Gastrocnemius medialis (tissue), 4 donors: ENCODE results near the gene SPTLC3. TPM values are rescaled to one million over a fixed set of nuclear protein-coding genes. Genes with fewer than 3 reads are reported as not detected.

ENCODE experiments used
- ATAC-seq, 2 donors: fragments of 150-250 bp; one replicate each; pipeline ENCODE4 v1.9.1; 2016
- DNase-seq, 2 donors: peaks; one replicate each; pipeline ENCODE4 v3.0.0-alpha.2; 2019
- H3K27ac ChIP-seq, 4 donors: fragments of 200-600 bp; sonication (generic); 1 replicate in 1 of 4; 2 replicates in 3 of 4; pipeline ENCODE4 v1.5.1; 2016 to 2018; ENCODE audit warnings: mild to moderate bottlenecking in 2 of 4, moderate library complexity in 1 of 4
- H3K27me3 ChIP-seq, 3 donors: fragments of 200-600 bp; sonication (generic) in 2 of 3; 1 replicate in 1 of 3; 2 replicates in 2 of 3; pipeline versions ENCODE4 v1.5.1 to v1.6.0; 2016 to 2019; ENCODE audit warnings: mild to moderate bottlenecking in 1 of 3, moderate library complexity in 1 of 3
- H3K36me3 ChIP-seq, 2 donors: fragments of 200-600 bp; sonication (generic) in 1 of 2; one replicate each; pipeline ENCODE4 v1.5.1; 2017 to 2018
- H3K4me1 ChIP-seq, 2 donors: fragments of 200-600 bp; sonication (generic) in 1 of 2; one replicate each; pipeline ENCODE4 v1.5.1; 2016 to 2017; ENCODE audit warnings: mild to moderate bottlenecking in 2 of 2
- H3K4me3 ChIP-seq, 4 donors: fragments of 200-600 bp; sonication (generic) in 3 of 4; 1 replicate in 1 of 4; 2 replicates in 3 of 4; pipeline ENCODE4 v1.5.1; 2016 to 2019; ENCODE audit warnings: mild to moderate bottlenecking in 2 of 4
- H3K9me3 ChIP-seq, 3 donors: fragments of 200-600 bp; sonication (generic) in 2 of 3; 1 replicate in 1 of 3; 2 replicates in 2 of 3; pipeline ENCODE4 v1.5.1; 2016 to 2019
- CTCF ChIP-seq, 5 experiments: fragments of 450-650 bp in 3 of 5; fragments of 200-600 bp in 2 of 5; sonication (generic) in 2 of 5; IDR thresholded peaks in 4 of 5; conservative IDR thresholded peaks in 1 of 5; 1 replicate in 4 of 5; 2 replicates in 1 of 5; pipeline ENCODE4 v1.5.1; 2016 to 2019; ENCODE audit warnings: antibody characterized with exemption in 5 of 5, mild to moderate bottlenecking in 3 of 5, moderate library complexity in 3 of 5
- POLR2A ChIP-seq, 2 donors: fragments of 450-650 bp; IDR thresholded peaks; one replicate each; pipeline ENCODE4 v1.6.1; 2017; ENCODE audit warnings: antibody characterized with exemption in 2 of 2, mild to moderate bottlenecking in 2 of 2, moderate library complexity in 2 of 2
- in situ Hi-C, 4 donors: fragments of 200-750 bp; cut with MboI; loops; one replicate each; pipeline versions ENCODE4 v1.15.0 to v1.8.0; 2017; ENCODE audit warnings: low sequenced_read_pairs in 4 of 4
- intact Hi-C: fragments of 100-400 bp; cut with DNase I; formaldehyde crosslinking; loops from one replicate; pipeline ENCODE4 v1.15.1; 2023; ENCODE audit warnings: low total_unique reads
- total RNA-seq, 4 donors: library from RNA; depleted of rRNA; stranded (reverse); fragments of >200 nt; gene quantifications; one replicate each; pipeline versions ENCODE4 v1.1.0 to v1.2.3, GENCODE V29; 2016

SPTLC3 gene
- total RNA-seq, 4 donors from 2014 or later = 0.46 to 2.4 (median 1.2) TPM

- TF ChIP-seq CTCF (IDR thresholded peaks at IDR 0.05 in 4 of 5, conservative IDR thresholded peaks at IDR 0.05 in 1 of 5) (no peak), POLR2A (IDR thresholded peaks at IDR 0.05) (no peak)
- Histone ChIP-seq H3K4me1 (no peaks in the 10 kb centered on the region), H3K9me3 (no peaks in the 10 kb centered on the region), H3K4me3 (no peak overlapping the region), H3K36me3 (no peaks in the 10 kb centered on the region), H3K27ac (no peak overlapping the region), H3K27me3 (peaks cover 0 to 5% (median 5%) of the 10 kb centered on the region in 3 donors)
- peak in 1 of 2 donors; percentile 36 for ATAC-seq
- in situ Hi-C loops = no loop called here
- DNase-seq = no peak
- intact Hi-C loops = no loop called here
Measured at GRCh38 chr20:13213335-13213734, 204.6 kb downstream of the SPTLC3 start.

GRCh38 chr20:13216533-13216932 lies 207.8 kb downstream of the SPTLC3 start:
- in situ Hi-C loops (no loop called here), intact Hi-C loops (no loop called here)
- no peak overlapping the region for H3K4me3 ChIP-seq
- ATAC-seq = no peak
- no peaks in the 10 kb centered on the region for H3K36me3 ChIP-seq
- no peaks in the 10 kb centered on the region for H3K9me3 ChIP-seq
- peaks cover 20 to 31% (median 21%) of the 10 kb centered on the region in 3 donors for H3K27me3 ChIP-seq
- H3K27ac ChIP-seq = no peak overlapping the region
- H3K4me1 ChIP-seq = peaks cover 3 to 14% of the 10 kb centered on the region in 2 donors
- no peak for DNase-seq
- TF ChIP-seq POLR2A (IDR thresholded peaks at IDR 0.05) (no peak), CTCF (IDR thresholded peaks at IDR 0.05 in 4 of 5, conservative IDR thresholded peaks at IDR 0.05 in 1 of 5) (no peak)

Other genes starting within 250 kb of the SPTLC3 start
- 1 to 10 TPM in 1 of 4 donors, under 1 TPM in 3; 0.61 to 3.7 (median 0.78) TPM for gene ISM1, start 212.3 kb downstream of the SPTLC3 start, total RNA-seq